HepG2 (cell line): ENCODE measurements around the gene CDC14C.

Source experiments
- EZH2 ChIP-seq: conservative IDR thresholded peaks from 2 replicates; pipeline ENCODE4 v1.6.1; 2012; ENCODE audit warnings: mild to moderate bottlenecking, low read depth, low read length, moderate library complexity
- HDAC6 ChIP-seq: fragments of 200-600 bp; sonication (generic); IDR thresholded peaks from 2 replicates; pipeline ENCODE4 v1.7.0; 2017; ENCODE audit warnings: mild to moderate bottlenecking, antibody characterized with exemption, low read length, low read depth
- KLF12 ChIP-seq: sonication (generic); formaldehyde crosslinking; IDR thresholded peaks from 2 replicates; pipeline ENCODE4 v1.4.0; 2020; ENCODE audit warnings: missing genetic modification reagents, borderline replicate concordance
- MZF1 ChIP-seq: sonication (generic); formaldehyde crosslinking; IDR thresholded peaks from 2 replicates; pipeline ENCODE4 v1.8.1; 2023; ENCODE audit warnings: mild to moderate bottlenecking, missing genetic modification reagents, borderline replicate concordance
- NR3C1 ChIP-seq: sonication (generic); formaldehyde crosslinking; IDR thresholded peaks from 2 replicates; pipeline ENCODE4 v1.4.0; 2020; ENCODE audit warnings: missing genetic modification reagents
- POLR2A ChIP-seq, 2 experiments: IDR thresholded peaks; 2 replicates each; pipeline ENCODE4 v1.6.1; 2011; ENCODE audit warnings: low read depth in 2 of 2, low read length in 2 of 2, mild to moderate bottlenecking in 1 of 2, moderate library complexity in 1 of 2; ENCODE audit not compliant: insufficient read depth in 1 of 2
- PRDM4 ChIP-seq: sonication (generic); formaldehyde crosslinking; IDR thresholded peaks from 2 replicates; pipeline ENCODE4 v1.9.0; 2021; ENCODE audit warnings: missing genetic modification reagents, borderline replicate concordance
- SRF ChIP-seq: IDR thresholded peaks from 2 replicates; pipeline ENCODE4 v1.6.1; 2011; ENCODE audit warnings: mild to moderate bottlenecking, low read depth, low read length, moderate library complexity
- ZNF629 ChIP-seq: sonication (generic); formaldehyde crosslinking; conservative IDR thresholded peaks from 2 replicates; pipeline ENCODE4 v1.5.0; 2020; ENCODE audit warnings: missing genetic modification reagents

GRCh38 chr7:48932126-48932910, 8.0 kb downstream of the CDC14C start:
- no peak for TF ChIP-seq MZF1 (CRISPR knock-in tag)
- TF ChIP-seq ZNF629 (CRISPR knock-in tag) = no peak
- no peak for TF ChIP-seq NR3C1 (CRISPR knock-in tag)
- TF ChIP-seq PRDM4 = no peak
- no peak for TF ChIP-seq POLR2A (IDR thresholded peaks at IDR 0.05; ENCODE audit: insufficient read depth in 1 of 2, low read depth in 2 of 2, low read length in 2 of 2)
- no peak for TF ChIP-seq KLF12 (CRISPR knock-in tag)
- TF ChIP-seq EZH2 = no peak
- TF ChIP-seq SRF = no peak
- no peak for TF ChIP-seq HDAC6
